Fibroblast of mammary gland (primary cell): Measurements from ENCODE around the gene RAB40C.
"Not testable (repeated sequence)": the region's sequence is repeated elsewhere in the genome, so short reads cannot be mapped to it uniquely, and the experiment has no call there.

Experiments used
- DNase-seq: peaks from one replicate; pipeline ENCODE4 v3.0.0-alpha.2; 2010; ENCODE audit warnings: low read depth
- H3K4me3 ChIP-seq: 2 replicates; pipeline ENCODE4 v1.5.1; 2011; ENCODE audit warnings: low read depth, mild to moderate bottlenecking, low read length, moderate library complexity; ENCODE audit not compliant: control insufficient read depth
- CTCF ChIP-seq: conservative IDR thresholded peaks from 2 replicates; pipeline ENCODE4 v1.5.1; 2011; ENCODE audit warnings: low read depth, low read length, inconsistent platforms; ENCODE audit not compliant: control insufficient read depth, insufficient read depth

Gene RAB40C

DNA sequence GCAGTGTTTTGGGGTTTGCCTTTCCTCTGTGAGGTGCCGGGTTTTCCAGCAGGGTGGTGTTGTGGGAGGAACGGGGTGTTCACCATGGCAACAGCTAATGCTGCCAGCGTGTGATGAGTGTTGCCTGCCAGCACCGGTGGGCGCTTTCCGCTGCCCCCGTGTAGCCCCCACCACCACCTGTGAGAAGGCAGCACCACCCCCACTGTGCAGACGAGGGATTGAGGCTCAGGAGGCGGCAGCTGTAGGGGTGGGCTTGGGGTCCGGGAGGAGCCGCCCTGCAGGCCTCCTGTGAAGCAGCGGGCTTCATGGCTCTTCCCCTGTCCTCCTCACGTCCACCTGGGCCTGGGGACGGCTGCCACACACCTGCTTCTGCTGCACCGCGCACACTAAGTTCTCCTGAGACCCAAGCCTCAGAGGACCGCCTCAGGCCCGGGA is 5.2 kb downstream of the RAB40C start:
- H3K4me3 ChIP-seq = no peak overlapping the region
- no peak for TF ChIP-seq CTCF
- no peak for DNase-seq

DNA sequence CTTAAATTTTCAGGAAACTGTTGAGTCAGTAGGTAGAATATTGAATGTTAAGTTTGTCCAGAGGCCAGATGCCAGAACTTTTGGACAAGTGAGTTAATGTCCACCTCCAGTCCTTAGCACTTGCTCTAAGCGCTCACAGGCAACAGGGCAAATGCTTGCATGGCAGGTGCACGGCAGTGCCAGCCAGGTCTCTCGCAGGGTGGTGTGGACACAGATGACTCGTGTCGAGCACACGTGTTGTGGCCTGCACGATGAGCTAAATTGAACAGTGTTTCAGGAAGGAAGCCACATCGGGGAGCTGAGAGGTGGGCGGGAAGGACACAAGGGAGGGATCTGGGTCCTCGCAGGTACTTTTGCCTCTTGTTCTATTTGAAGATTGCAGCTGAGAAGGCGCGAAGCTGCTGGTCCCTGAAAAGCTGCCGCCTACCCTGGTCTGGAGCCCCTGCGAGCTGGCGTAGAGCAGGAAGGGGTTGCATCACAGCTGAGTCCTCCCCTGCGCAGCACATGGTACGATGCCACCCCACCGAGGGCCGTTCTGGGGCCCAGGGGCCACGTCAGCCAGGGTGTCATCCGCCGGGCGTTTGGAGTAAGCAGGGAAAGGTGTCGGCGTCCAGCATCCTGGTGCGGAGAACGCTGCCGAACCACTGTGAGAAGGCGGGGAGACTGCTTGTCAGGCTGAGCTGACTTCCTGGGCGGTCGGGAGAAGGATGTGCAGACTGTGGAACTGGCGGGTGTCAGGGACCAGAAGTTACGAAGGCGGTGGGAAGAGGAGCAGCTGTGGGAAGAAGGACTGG is 6.3 kb downstream of the RAB40C start:
- TF ChIP-seq CTCF = no peak
- DNase-seq = no peak
- H3K4me3 ChIP-seq = no peak overlapping the region

GRCh38 chr16:596736-597060 is 6.8 kb downstream of the RAB40C start:
- no peak for DNase-seq
- TF ChIP-seq CTCF = no peak

GRCh38 chr16:597655-598054 is 7.8 kb downstream of the RAB40C start:
- not testable (repeated sequence) for DNase-seq, H3K4me3 ChIP-seq

More at GRCh38 chr16:596736-597060, 6.8 kb downstream of the RAB40C start:
- no peak overlapping the region for H3K4me3 ChIP-seq

GRCh38 chr16:598823-599739 is 9.2 kb downstream of the RAB40C start:
- DNase-seq = no peak
- no peak for TF ChIP-seq CTCF
- no peak overlapping the region for H3K4me3 ChIP-seq

DNA sequence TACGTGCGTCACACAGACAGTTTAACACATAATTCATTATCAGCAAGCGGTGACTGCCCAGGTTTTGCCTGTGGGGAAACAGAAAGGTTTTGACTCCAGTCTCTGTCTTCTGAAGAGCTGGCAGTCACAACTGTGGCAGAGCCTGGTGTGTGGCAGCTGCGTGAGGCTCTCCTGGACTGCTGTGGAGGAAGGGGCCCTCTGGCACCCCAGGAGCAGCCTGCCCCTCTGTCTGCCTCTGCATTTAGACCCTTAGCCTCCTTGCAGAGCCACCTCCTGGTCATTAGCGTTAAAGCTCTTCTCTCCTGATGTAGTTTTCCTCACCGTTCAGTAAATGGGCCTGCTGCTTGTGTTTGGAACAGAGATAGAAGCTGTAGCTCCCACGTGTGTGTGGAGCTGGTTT is 10.9 kb downstream of the RAB40C start:
- no peak overlapping the region for H3K4me3 ChIP-seq
- DNase-seq = no peak
- peak; percentile 16 for TF ChIP-seq CTCF

DNA sequence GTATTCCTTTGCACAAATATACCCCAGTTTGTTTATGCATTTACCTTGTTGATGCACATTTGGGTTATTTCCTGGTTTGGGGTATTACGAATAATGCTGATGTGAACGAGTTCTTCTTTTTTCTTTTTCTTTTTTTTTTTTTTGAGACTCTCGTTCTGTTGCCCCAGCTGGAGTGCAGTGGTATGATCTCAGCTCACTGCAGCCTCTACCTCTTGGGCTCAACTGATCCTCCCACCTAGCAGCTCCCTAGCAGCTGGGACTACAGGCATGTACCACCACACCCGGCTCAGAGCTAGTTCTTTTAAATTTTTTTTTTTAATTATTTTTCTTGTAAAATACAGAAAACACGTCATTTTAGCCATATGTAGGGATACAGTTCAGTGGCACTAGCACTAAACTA is 14.1 kb downstream of the RAB40C start:
- no peak for TF ChIP-seq CTCF
- H3K4me3 ChIP-seq = no peak overlapping the region
- no peak for DNase-seq
